ENCODE measurements around the gene RFX1. TPM values are rescaled to one million over a fixed set of nuclear protein-coding genes. Genes with fewer than 3 reads are reported as not detected.
"Not testable (repeated sequence)": the region's sequence is repeated elsewhere in the genome, so short reads cannot be mapped to it uniquely, and the experiment has no call there.

RFX1 gene
- total RNA-seq, 1 experiment from 2014 or later, result 14.9 TPM

DNA sequence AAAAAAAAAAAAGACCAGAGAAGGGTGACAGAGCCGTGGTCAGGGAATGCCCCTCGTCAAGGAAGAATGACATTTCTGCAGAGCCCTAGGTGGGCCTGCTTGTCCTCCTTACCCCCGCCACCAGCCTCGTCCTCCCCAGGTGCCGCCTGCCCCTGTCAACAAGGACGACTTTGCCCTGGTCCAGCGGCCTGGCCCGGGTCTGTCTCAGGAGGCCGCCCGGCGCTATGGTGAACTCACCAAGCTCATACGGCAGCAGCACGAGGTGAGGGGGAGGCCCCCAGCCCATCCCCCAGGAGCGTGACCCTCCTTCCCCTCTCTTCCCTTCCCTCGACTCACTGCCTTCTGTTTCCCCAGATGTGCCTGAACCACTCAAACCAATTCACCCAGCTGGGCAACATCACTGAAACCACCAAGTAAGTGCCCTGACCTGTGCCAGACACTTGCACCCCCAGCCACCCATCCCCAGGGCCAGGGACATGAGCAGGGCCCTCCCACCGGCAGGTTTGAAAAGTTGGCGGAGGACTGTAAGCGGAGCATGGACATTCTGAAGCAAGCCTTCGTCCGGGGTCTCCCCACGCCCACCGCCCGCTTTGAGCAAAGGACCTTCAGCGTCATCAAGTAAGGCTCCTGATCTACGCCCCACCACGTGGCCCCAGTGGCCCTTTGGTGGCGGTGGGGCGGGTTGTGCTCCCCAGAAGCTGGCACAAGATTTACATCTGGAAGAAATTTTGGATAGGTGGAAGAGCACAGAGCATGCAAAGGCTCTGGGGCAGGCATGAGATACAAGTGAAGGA lies 82.7 kb downstream of the RFX1 start:
- DNase-seq, result no peak
- no TSS peak for BruUV-seq (replicated peaks)
- no peaks in the 10 kb centered on the region for H3K27me3 Mint-ChIP-seq (ENCODE audit: unreplicated experiment)
- intact Hi-C loops (cut with micrococcal nuclease; ENCODE audit: unreplicated experiment), result no loop called here
- H3K36me3 Mint-ChIP-seq (ENCODE audit: insufficient read depth, unreplicated experiment), result peaks cover 25% of the 10 kb centered on the region
- CTCF ChIA-PET, result no interaction called here
- H3K4me1 Mint-ChIP-seq (ENCODE audit: low read depth, unreplicated experiment), result no peaks in the 10 kb centered on the region
- H3K27ac Mint-ChIP-seq (ENCODE audit: unreplicated experiment), result no peak overlapping the region
- no peak overlapping the region for H3K4me3 Mint-ChIP-seq (ENCODE audit: low read depth, unreplicated experiment)
- TF ChIP-seq, protein P1, sequence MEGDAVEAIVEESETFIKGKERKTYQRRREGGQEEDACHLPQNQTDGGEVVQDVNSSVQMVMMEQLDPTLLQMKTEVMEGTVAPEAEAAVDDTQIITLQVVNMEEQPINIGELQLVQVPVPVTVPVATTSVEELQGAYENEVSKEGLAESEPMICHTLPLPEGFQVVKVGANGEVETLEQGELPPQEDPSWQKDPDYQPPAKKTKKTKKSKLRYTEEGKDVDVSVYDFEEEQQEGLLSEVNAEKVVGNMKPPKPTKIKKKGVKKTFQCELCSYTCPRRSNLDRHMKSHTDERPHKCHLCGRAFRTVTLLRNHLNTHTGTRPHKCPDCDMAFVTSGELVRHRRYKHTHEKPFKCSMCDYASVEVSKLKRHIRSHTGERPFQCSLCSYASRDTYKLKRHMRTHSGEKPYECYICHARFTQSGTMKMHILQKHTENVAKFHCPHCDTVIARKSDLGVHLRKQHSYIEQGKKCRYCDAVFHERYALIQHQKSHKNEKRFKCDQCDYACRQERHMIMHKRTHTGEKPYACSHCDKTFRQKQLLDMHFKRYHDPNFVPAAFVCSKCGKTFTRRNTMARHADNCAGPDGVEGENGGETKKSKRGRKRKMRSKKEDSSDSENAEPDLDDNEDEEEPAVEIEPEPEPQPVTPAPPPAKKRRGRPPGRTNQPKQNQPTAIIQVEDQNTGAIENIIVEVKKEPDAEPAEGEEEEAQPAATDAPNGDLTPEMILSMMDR (IDR thresholded peaks at IDR 0.05; ENCODE audit: unreplicated experiment), result no peak
- H3K9me3 Mint-ChIP-seq (ENCODE audit: low read depth, unreplicated experiment), result no peaks in the 10 kb centered on the region

DNA sequence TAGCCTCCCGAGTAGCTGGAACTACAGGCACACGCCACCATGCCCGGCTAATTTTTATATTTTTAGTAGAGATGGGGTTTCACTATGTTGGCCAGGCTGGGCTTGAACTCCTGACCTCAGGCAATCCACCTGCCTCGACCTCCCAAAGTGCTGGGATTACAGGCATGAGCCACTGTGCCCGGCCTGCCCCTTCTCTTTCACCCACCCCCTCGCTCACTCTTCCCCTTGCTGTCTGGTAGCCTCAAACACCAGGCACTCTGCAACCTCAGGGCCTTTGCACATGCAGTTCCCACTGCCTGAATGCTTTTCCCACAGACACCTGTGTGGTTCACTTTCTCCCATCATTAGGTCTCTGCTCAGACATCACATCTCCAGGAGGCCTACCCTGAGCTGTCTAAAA lies 84.0 kb downstream of the RFX1 start:
- H3K4me3 Mint-ChIP-seq (ENCODE audit: low read depth, unreplicated experiment); H3K27ac Mint-ChIP-seq (ENCODE audit: unreplicated experiment); H3K4me1 Mint-ChIP-seq (ENCODE audit: low read depth, unreplicated experiment); BruUV-seq (replicated peaks); H3K27me3 Mint-ChIP-seq (ENCODE audit: unreplicated experiment); H3K9me3 Mint-ChIP-seq (ENCODE audit: low read depth, unreplicated experiment); intact Hi-C loops (cut with micrococcal nuclease; ENCODE audit: unreplicated experiment); DNase-seq; CTCF ChIA-PET: not testable (repeated sequence)
- H3K36me3 Mint-ChIP-seq (ENCODE audit: insufficient read depth, unreplicated experiment), result peaks cover 28% of the 10 kb centered on the region

DNA sequence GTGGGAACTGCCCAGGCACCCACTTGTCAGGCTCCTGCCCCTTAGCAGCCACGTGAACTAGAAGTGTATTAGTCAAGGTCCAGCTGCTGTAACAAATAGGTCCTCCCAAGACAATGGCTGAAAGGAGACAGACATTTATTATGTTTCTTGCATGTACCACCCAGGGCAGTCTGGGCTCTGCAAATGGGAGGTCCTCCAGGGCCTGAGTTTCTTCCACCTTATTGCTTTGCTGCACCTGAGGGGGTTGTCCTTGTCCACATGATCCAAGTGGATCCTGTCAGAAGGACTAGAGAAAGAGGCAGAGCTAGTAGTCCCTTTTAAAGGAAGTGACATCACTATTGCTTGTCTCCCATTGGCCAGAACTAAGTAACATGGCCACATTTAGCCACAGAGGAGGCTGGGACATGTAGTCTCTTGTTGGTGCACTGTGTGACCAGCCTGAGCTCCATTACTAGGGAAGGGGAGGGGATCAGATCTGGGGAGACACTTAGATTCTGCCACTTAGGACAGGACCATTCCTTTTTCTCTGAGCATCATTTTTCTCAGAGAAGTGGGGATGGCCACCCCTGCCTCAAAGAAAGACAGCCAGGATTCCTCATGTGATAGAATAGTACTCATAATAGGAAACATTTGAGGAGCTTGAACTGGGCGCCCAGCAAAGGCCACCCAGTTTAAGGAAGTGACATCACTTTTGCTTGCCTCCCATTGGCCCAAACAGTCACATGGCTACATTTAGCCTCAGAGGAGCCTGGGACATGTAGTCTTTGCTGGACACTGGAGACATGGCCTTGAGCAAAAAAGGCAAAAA lies 85.0 kb downstream of the RFX1 start:
- Mint-ChIP-seq H3K4me1 (ENCODE audit: low read depth, unreplicated experiment) (no peaks in the 10 kb centered on the region), H3K4me3 (ENCODE audit: low read depth, unreplicated experiment) (no peak overlapping the region), H3K27me3 (ENCODE audit: unreplicated experiment) (no peaks in the 10 kb centered on the region), H3K36me3 (ENCODE audit: insufficient read depth, unreplicated experiment) (peaks cover 28% of the 10 kb centered on the region), H3K9me3 (ENCODE audit: low read depth, unreplicated experiment) (no peaks in the 10 kb centered on the region), H3K27ac (ENCODE audit: unreplicated experiment) (no peak overlapping the region)
- TF ChIP-seq, protein P1 (IDR thresholded peaks at IDR 0.05; ENCODE audit: unreplicated experiment), result no peak
- no peak for DNase-seq
- CTCF ChIA-PET, result no interaction called here
- intact Hi-C loops (cut with micrococcal nuclease; ENCODE audit: unreplicated experiment), result no loop called here
- no TSS peak for BruUV-seq (replicated peaks)

DNA sequence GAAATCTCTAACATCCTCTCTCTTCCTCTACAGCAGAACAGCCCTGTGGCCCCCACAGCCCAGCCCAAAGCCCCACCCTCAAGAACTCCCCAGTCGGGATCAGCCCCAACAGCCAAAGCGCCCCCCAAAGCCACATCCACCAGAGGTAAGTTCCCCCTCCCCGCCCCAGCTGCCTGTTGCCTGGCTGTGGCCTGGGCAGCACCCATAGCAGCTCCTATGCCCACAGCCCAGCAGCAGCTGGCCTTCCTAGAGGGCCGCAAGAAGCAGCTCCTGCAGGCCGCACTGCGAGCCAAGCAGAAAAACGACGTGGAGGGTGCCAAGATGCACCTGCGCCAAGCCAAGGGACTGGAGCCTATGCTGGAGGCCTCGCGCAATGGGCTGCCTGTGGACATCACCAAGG lies 85.6 kb downstream of the RFX1 start:
- Mint-ChIP-seq H3K27me3 (ENCODE audit: unreplicated experiment) (no peaks in the 10 kb centered on the region), H3K4me3 (ENCODE audit: low read depth, unreplicated experiment) (no peak overlapping the region), H3K27ac (ENCODE audit: unreplicated experiment) (no peak overlapping the region), H3K4me1 (ENCODE audit: low read depth, unreplicated experiment) (no peaks in the 10 kb centered on the region), H3K9me3 (ENCODE audit: low read depth, unreplicated experiment) (no peaks in the 10 kb centered on the region), H3K36me3 (ENCODE audit: insufficient read depth, unreplicated experiment) (peaks cover 28% of the 10 kb centered on the region)
- CTCF ChIA-PET, result no interaction called here
- intact Hi-C loops (cut with micrococcal nuclease; ENCODE audit: unreplicated experiment), result no loop called here
- TF ChIP-seq, protein P1 (IDR thresholded peaks at IDR 0.05; ENCODE audit: unreplicated experiment), result no peak
- BruUV-seq (replicated peaks), result no TSS peak
- DNase-seq, result no peak

Measured in Calu3 (cell line).